ENCODE measurements around the gene LEKR1.

LEKR1 gene

DNA sequence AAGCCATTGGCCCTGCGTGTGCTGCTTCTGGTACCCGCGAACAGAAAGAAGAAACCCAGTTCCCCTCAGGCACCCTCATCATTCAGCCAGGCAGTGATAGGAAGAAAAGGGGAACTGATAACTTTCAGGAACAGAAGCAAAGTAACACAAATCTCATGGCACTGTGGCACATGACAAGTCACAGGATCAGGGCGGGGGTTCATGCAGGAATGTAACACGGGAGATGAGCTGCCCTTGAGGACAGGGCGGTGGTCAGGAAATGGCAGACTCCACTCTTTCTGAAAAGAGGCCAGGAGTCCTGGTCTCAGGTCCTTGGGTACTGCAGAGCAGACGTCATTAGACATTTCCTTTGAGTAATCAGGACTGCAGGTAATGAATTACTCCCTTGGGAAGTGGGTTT lies 238.2 kb downstream of the LEKR1 start:
- DNase-seq, result no peak

DNA sequence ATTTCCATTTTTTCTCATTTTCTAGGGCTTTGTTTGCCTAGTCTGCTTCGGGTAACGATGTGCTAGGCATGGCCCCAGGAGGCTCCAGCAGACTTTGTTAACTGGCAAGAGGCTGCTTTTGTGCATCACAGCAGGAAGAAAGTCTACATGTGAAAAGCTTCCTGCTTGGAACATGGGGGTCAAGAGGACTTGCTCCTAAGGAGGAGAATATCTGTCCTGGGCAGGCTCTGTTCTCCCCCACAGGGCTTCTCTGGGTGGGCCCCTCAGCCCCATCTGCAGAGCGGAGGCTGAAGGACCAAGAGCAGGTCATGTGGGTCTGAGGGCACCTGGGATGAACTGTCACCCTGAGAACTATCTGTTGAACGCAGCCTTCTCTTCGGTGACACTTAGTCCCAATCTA lies 239.0 kb downstream of the LEKR1 start:
- no peak for DNase-seq

DNA sequence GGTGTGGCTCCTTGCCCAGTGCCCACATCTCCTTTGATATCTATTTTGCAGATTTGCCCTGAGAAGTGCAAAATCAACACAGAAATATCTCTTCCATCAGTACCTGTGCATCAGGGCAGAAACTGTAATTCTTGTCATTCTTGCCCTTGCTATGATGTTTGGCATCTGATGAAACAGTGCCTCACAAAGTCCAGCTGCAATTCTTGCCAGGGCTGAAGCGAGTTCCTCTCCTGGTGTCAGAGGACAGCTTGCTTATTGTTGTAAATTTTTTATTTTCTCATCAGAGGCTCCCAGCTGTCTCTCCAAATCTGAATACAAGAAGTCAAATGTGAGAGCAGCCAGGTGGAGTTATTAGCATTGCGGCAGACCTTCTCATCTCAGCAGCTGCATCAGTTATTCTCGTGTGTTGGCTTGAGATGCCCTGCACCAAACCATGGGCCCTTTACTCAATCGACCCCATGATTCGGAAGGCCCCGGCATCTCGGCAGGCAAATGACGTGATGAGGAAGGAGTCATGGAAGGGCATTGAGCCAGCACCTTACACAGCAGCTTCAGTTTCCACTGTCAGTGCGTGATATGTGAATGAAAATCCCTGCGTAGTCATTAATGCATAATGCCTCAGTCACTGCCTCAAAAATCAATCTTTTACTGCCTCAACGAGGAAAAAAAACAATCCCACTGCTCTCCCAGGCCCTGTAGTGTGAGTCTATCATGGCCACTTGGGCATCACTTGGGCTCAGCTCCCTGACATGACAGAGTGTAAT lies 240.4 kb downstream of the LEKR1 start:
- no peak for DNase-seq

DNA sequence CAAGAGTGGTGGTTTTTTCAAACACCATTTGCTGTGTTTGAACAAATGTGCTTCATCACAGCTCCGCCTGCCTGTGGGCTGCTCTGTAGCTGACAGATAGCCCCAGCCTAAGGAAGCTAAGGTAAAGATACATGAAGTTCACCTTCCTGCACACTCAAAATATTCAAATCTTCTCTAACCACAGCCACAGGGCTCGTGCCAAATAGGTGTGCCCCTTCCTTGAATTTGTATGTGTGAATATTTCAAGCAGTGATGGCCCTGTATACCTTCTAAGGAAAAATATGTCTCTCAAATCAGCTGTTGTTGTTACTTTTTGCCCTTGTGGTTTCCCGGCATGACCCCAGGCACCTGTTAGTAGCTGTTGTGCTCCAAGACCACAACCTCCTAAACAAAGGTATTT lies 241.0 kb downstream of the LEKR1 start:
- no peak for DNase-seq

DNA sequence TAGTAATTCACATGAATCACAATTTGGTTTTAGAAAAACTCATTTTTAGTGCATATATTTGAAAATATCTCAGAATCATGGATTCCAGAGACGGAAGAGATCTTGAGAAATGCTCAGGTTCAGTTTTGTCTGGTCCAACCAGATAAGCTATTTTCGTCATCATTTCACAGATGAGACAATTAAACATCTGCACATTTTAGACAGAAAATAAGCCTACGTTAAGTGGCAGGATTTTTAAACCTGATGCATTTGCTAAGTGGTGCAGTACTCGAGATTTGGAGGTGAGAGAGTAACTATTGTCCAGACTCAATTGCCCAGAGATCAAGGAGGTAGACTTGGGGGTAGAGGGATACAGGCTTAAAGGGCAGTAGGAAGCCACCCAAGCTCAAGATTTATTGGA lies 243.3 kb downstream of the LEKR1 start:
- DNase-seq, result no peak

DNA sequence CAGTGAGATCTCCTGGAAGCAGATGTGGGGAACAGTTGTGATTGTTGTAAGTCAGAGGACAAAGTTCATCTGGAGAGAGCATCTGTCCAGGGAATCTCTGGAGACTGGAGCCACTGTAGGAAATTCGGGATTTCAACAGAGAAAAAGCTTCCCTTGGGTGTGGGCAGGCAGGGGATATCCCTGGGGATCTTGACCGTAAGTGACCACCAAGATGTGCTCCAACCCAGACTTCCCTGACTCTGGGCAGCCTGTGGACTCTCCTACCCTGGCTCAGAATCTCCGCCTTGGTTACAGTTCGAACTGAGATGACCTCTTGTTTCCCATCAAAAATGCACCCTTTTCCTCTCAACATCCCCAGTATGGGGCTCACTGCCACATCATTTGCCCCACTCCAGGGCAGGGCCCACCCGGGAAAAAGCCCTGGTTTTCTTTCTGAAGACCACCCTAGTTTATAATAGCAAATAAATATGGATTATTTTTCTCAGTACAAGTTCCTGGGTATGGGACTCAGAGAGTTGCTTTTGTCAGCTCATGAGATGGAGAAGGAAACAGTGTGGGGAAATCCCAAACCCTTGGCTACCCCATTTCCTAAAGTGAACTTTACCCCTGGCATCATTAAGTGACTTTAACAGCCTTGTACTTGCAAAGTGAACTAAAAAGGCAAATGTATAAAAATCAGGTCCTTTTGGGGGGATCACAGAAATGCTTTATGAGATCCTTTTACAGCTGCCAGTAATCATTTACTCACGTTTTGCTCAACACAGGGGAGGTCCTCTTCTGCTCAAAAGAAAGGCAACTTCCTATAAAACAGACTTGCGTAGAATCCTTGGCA lies 243.9 kb downstream of the LEKR1 start:
- DNase-seq, result no peak

DNA sequence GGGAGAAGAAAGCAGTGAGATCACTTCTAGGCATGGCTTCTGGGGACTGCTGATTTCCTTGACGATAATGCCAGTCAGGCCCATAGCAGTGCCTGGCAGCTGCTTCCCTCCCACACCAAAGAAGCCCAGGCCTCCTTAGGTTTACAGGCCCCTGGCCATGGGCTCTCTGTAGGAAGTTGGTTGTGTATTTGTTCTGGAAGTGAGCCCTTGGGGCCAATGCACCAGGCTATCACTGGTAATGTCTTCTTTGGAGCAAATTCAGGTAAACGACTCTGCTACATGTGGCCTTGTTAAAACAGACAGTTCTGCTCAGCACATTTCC lies 244.5 kb downstream of the LEKR1 start:
- no peak for DNase-seq

DNA sequence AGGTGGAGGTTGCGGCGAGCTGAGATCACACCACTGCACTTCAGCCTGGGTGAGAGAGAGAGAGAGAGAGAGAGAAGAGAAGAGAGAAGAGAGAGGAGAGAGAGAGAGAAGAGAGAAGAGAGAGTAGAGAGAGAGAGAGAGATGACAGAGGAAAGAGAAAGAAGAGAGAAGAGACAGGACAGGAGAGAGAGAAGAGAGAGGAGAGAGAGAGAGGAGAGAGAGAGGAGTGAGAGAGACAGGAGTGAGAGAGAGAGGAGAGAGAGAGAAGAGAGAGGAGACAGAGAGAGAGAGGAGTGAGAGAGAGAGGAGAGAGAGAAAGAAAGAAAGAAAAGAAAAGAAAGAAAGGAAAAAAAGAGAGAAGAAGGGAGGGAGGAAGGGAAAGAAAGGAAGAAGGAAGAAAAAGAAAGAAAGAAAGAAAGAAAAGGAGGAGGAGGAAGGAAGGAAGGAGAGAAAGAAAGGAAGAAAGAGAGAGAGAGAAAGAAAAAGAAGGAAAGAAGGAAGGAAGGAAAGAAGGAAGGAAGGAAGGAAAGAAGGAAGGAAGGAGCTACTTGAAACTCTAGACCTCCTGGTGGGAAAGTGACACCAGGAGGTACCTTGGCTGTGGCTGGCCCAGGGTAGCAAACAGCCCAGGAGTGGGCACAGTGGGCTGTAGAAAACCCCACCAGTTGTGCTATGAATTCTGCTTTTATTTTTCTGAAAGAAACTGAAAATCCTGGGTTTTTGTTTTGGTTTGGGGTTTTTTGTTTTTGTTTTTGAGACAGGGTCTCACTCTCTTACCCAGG lies 245.8 kb downstream of the LEKR1 start:
- DNase-seq, result no peak

DNA sequence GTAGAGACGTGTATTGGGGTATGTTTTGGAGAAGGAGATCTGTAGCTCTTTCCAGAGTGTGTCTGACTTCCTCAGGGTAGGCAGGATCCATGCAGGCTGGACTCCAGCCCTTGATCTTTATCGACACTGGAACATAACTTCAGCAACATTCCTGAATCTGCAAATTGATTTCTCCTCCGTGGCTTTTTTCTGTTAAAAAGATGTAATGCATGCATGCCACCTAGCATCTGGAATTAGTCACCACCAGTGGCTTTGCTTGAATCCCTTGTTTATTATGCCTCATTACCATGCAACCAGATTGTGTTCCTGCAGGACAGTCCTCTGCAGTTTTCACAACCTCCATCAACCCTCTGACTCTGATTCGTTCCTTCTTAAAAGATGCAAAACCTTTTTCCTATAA lies 247.7 kb downstream of the LEKR1 start:
- DNase-seq, result no peak

DNA sequence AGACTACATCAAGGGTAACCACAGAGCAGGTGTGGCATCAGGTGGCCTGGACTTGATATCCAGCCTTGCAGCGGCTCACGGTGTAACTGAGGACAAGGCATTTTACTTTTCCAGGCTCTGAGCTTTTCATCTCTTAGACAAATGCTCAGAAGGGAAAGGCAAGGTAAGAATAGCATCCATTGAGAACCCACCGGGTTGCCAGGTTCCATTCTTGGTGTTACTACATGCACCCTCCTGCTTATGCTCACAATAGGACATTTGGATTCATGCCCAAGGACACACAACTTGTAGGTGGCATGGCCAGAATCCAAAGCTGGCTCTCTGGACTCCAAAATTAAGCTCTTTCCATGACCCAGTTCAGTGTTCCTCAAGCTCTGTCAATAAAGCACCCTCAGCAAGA lies 248.3 kb downstream of the LEKR1 start:
- no peak for DNase-seq

DNA sequence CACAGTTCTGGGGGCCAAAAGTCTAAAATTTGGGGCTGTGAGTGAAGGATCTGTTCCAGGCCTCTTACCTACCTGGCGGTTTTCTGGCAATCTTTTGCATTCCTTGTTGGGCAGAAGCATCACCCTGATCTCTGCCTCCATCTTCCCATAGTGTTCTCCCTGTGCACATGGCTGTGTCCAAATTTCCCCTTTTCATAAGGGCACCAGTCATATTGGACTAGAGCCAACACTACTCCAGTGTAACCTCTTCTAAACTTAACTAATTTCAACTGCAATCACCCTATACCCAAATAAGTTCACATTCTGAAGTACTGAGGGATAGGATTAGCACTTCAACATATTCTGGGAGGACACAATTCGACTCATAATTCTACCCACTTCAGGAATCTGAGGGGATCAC lies 248.8 kb downstream of the LEKR1 start:
- no peak for DNase-seq

DNA sequence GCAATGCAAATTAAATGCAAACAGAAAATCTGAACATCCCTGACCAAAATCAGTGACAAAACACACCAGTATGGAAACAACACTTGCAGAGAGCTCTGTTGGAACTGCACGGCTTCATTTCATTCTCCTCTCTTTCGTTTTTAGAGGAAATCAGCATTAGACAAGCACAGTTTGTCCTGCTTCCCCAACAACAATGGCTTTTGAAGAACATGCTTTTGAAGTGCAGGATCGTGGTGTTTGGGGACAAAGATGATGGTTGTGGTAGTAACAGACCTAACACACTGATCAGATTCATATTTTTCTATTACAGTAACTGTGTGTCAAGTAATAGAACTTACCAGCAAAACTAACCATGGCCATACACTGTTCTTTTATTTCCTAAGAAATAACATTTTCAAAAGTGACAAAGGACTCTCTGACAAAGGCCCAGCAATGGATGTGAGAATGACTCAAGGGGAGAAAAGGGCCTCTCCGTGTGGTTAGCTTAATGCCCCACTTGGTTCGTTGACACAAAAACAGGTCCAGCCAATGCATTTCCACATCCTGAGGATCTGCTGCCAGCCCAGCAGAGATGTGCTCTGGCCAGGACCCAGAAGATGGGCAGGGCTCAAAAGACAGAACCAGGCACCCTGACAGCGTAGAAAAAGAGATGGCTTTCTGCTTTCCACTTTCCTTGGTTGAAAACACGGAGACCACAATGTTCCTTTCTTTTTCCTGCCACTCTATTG lies 249.7 kb downstream of the LEKR1 start:
- DNase-seq, result no peak

DNA sequence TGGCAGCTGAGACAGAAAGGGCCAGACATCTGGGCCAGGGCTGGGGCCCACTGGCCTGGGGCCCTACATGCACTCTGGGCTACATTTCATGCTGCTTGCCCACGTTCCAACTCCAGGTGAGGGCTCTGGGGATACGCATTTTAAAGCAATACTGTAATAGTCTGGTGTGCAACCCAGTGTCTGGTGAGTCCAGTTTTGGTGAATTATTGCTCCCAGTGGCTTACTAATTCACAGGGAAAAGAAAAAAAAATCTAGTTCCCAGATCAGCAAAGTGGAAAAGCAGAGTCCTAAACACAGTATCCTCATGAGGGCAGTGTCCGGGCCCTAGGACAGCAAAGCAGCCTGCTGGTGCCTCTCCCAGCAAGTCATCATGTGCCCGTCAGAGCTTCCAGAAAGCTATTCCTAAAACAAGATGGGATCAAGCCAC lies 251.4 kb downstream of the LEKR1 start:
- no peak for DNase-seq

DNA sequence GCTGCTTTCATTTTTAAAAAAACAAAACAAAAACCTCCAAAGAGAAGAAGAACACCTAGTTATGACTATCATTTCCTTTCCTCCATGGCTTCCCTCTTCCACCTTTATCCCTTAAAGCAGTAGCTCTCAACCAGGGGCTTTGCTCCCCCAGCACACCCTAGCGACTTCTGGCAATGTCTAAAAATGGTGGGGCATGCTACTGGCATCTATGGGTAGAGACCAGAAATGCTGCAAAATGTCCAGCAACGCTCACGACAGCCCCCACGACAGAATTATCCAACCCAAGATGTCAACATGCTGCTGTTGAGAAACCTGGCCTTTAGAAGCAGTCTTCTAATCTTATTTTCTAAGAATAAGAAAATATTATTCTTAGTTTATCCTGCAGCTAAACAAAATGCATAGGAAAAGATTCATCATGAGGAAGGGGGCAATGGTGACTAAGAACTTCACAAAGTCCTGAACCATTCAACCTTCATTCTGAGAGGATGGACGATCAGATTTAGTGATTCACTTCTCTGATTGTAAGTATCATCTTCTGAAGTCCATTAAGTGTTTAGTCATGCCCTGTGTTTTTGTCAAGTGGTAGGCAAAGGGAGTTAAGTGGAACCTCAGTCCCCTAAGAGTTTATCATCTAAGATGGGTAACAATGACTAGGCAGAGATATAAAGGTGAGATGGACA lies 252.1 kb downstream of the LEKR1 start:
- DNase-seq, result no peak

DNA sequence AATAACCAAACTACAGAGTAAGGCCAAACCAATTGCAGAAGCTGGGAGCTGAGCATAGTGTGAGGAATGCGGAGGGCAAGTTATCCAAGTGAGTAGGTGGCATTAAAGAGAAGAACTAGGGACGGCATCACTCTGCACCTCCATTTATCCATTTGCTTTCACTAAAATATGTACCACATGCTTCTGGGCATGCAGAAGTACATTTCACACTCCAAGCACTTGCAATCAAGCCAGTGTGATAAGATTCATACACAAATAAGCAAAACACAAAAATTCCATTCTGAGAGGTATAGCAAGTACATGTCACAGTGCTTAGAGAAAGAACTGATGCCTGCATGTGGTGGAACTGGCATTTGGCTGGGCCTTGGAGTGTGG lies 252.6 kb downstream of the LEKR1 start:
- no peak for DNase-seq

DNA sequence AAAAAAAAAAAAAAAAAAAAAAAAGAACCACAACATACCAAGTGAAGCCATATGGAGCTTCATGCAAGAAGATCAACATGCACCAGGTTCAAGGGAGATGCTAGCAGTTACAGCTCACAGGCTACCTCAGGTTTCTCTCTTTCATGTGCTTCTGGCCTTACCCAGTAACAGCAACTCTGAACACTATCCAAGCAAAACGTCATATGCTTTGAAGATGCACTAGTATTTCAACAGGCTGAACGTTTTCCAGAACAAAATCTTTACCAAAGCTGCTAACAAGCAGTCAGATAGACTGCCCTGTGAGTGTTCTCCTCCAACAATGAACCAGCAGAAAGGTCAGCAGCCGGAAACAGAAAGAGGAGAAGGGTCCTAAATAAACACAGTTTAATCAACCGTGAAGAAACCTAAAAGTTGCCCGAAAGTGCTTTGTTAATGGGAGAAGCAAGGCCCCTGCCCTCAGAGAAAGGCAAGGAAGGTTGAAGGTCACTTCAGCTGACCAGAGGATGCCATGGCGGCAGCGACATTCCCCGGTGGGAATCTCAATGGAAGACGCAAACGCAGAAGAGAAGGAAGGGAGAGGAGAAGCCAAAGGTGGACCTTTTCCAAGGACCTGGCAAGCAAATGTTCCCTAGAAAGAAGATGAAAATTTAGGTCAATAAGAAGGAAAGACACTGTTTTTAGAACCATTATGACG lies 253.7 kb downstream of the LEKR1 start:
- no peak for DNase-seq

DNA sequence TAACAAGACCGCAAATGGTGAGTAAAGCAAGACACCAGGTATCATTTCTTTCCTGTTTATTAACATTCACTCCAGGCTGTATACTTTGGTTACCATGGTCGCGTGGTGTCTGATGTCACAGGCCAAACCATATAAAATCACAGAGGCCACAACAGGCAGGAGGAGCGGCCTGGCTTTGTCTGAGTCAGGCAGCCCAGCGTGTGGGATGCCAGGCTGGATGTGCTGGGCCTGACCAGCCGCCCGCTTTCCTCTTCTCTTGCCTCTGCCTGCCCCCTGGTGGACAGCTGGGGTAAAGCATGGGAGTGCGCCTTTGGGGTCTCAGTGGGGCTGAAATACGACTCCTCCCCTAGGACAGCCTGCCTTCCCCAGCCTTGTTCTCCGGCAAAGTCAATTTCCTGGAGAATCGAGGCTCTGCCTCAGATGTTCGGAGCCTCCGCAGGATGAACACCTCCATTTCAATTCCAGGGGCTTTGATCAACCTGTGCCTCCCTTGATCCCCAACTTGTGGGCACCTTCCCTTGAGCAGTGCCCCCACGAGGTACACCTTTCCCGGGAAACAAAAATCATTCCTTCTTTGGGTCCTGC lies 255.6 kb downstream of the LEKR1 start:
- no peak for DNase-seq

DNA sequence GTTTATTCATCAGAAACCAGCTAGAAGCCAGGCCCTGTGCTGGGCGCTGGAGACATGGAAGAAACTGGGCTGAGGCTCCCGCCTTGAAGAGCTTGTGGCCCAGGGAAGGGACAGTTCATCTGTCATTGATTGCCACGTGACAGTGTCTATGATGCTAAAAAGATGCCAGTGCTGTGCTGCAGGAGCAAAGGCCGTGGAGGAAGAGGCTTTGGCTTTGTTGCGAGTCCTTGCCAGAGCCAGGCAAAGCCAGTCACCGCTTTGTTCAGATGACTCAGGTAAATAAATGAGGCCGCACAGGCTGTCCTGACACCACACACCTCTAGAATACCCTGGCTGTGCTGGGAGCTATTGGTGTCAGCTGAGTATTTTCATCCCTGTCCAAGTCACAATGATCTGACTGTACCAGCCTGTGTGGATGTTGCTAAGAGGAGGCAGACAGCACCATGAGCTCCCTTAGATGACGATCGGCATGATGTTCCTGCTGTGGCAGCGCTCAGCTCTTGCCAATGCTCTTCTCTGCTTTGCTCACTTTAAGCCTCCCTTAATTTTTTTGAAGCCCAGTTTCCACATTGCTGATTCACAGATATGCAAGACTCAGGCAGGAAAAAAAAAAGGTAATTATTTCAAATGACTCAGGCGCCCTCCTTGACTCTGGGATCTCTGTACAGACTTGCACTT lies 256.3 kb downstream of the LEKR1 start:
- no peak for DNase-seq

DNA sequence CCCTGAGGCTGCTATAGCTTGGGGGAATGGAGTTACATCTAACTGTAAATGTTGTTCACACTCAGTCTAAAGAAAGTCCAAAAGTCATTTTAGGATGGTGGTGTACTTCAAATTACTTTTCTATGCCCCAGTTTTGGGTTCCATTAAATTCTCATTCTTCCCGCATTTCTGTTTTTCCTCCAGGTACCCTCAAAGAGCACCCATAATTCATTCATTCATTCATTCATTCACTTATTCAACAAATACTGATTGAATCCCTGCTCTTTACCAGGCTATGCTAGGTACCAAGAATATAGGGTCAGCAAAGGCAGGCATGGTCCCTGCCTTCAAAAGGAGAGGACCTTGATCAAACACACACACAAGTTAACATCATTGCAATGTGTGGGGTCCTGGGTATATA lies 257.7 kb downstream of the LEKR1 start:
- no peak for DNase-seq

DNA sequence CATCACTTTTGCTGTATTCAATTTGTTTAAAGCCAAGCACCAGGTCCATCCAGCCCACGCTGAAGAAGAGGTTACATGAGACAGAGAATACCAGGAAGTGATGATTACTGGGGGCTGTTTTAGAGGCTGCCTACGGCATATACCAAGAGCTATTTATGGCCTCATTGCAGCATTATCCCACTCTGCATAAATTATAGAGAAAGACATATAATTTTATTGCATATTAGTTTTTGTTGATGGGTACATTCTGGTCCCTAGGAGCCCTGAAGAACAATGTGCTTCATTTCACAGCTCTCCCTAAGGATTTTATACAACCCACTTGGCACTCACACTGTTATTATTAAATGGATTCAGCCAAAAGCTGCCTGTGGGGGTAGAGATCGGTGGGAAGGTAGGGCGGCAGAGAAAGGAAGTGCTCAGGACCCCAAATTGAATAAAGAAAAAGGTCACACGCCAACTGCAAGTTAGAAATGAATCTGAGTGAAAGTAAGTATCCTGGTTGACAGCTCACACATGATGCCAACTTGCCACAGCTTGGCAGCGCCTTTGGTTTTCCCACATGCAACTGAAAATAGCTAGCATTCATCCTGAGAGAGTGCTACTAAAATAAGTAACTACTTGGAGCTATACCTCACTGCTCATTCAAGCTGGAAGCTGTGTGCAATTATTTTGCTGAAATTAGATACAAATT lies 260.1 kb downstream of the LEKR1 start:
- no peak for DNase-seq
